Heart right ventricle (tissue), 16 donors: ENCODE results near the gene LMO7. TPM values are rescaled to one million over a fixed set of nuclear protein-coding genes. Genes with fewer than 3 reads are reported as not detected.

Source experiments
- ATAC-seq, 8 donors: fragments of 200-7000 bp; cut with Tn5 transposase; one replicate each; pipeline ENCODE4 v1.9.1; 2020; ENCODE audit warnings: mild to moderate bottlenecking in 8 of 8, moderate library complexity in 8 of 8, moderate number of reproducible peaks in 1 of 8
- DNase-seq, 2 donors: peaks; one replicate each; pipeline ENCODE4 v3.0.0-alpha.2; 2020
- H3K27ac ChIP-seq, 10 donors: fragments of 200-600 bp; sonication (generic) in 2 of 10; one replicate each; pipeline versions ENCODE4 v1.5.0 to v1.8.0; 2020 to 2022; ENCODE audit warnings: mild to moderate bottlenecking in 3 of 10
- H3K27me3 ChIP-seq, 7 donors: fragments of 200-600 bp; one replicate each; pipeline ENCODE4 v1.8.0; 2021 to 2022; ENCODE audit warnings: mild to moderate bottlenecking in 2 of 7
- H3K36me3 ChIP-seq, 9 donors: fragments of 200-600 bp; sonication (generic) in 1 of 9; one replicate each; pipeline versions ENCODE4 v1.5.0 to v1.8.0; 2020 to 2022; ENCODE audit warnings: mild to moderate bottlenecking in 2 of 9
- H3K4me1 ChIP-seq, 9 donors: fragments of 200-600 bp; sonication (generic) in 1 of 9; one replicate each; pipeline versions ENCODE4 v1.5.0 to v1.8.0; 2020 to 2022; ENCODE audit warnings: mild to moderate bottlenecking in 4 of 9
- H3K4me3 ChIP-seq, 10 donors: fragments of 200-600 bp; sonication (generic) in 2 of 10; one replicate each; pipeline versions ENCODE4 v1.5.0 to v1.8.0; 2020 to 2022; ENCODE audit warnings: mild to moderate bottlenecking in 7 of 10, moderate library complexity in 2 of 10
- H3K9me3 ChIP-seq, 11 donors: fragments of 200-600 bp in 10 of 11; sonication (generic) in 2 of 11; one replicate each; pipeline versions ENCODE4 v1.5.0 to v1.8.0; 2013 to 2022; ENCODE audit warnings: mild to moderate bottlenecking in 2 of 11, control low read depth in 1 of 11, moderate library complexity in 1 of 11
- CTCF ChIP-seq, 9 donors: fragments of 200-600 bp; sonication (generic) in 2 of 9; IDR thresholded peaks; one replicate each; pipeline versions ENCODE4 v1.5.0 to v1.8.0; 2021 to 2022; ENCODE audit warnings: antibody characterized with exemption in 9 of 9, mild to moderate bottlenecking in 5 of 9, moderate library complexity in 1 of 9
- WGBS, 2 donors: extraction: QIAGEN DNeasy Blood & Tissue Kit; methylation state at CpG; one replicate each; pipeline ENCODE4 v1.1.7; 2013; ENCODE audit warnings: inconsistent platforms in 1 of 2; 5-methylcytosine and 5-hydroxymethylcytosine counted together
- intact Hi-C, 10 donors: fragments of 100-400 bp; cut with DNase I; formaldehyde crosslinking; loops; one replicate each; pipeline versions ENCODE4 v1.11.1 to v1.14.2; 2022
- polyA plus RNA-seq, 2 donors: library from polyadenylated mRNA; stranded (reverse); fragments of 200-250 nt; gene quantifications; one replicate each; pipeline ENCODE4 v1.2.3, GENCODE V29; 2013
- total RNA-seq, 10 donors: library from RNA; stranded (reverse); fragmentation: NEBNext Ultra II Directional in 3 of 10; extraction: Animal tissue kit (Norgen Biotek cat#: 25700) in 3 of 10; gene quantifications; one replicate each; pipeline versions ENCODE4 v1.2.1 to v1.2.4, GENCODE V29; 2021 to 2023
- donor health status: Arrhythmogenic right ventricular cardiomyopathy.
- donor health status: ischemic (EF 13 %, LVEDD 7.1; RV severe dilation, severe dysfunction).
- donor health status: healthy with polysubstance abuse.
- donor health status: DM: no; HTN: yes; CAD: no.
- donor health status: DM: no; HTN: no; CAD: no.
- donor health status: ischemic (EF 25% LVEDD 6.9; RV normal size, moderate dysfunction).
- donor health status: ischemic (EF 25% LVEDD 5.7; RV mildly dilated, moderate dysfunction).
- donor health status: healthy.
- donor health status: DM: yes; HTN: yes; CAD: no.
- donor health status: Ischemic cardiomyopathy.
- donor health status: ischemic (EF 35%, LVEDD 5.7; RV mildly dilated, moderate dysfunction).
- donor health status: nonischemic (EF 11% LVEDD 7.7; RV severe dilation, severe dysfunction).
- donor health status: DM: yes; HTN: yes; CAD: no.
- donor health status: PGD.
- donor health status: ischemic (EF 29% LVEDD 5.4; RV normal size, mild dysfunction).
- donor health status: nonischemic (EF 23%, LVEDD 6.1; RV moderate dilation, normal function).

LMO7 gene
- total and polyA plus RNA-seq, 12 donors, result 147 to 600 (median 504) TPM

GRCh38 chr13:75864718-75865117, 228.6 kb downstream of the LMO7 start:
- ATAC-seq (no peak), DNase-seq (no peak)
- 68 to 70% methylated on average over 5 of the region's 5 CpGs for WGBS, 2 donors
- no peak overlapping the region for H3K27ac ChIP-seq
- H3K4me1 ChIP-seq, result no peaks in the 10 kb centered on the region
- no peaks in the 10 kb centered on the region for H3K9me3 ChIP-seq
- intact Hi-C loops, result loop anchor here in 5 of 10 donors (5.0 to 10.0 kb wide), 3 partner anchors 162 to 172 kb away; no protein-coding TSS in a partner anchor
- H3K4me3 ChIP-seq, result no peak overlapping the region
- H3K36me3 ChIP-seq, result peaks cover 0 to 8% (median 0%) of the 10 kb centered on the region in 9 donors
- peaks cover 0 to 4% (median 0%) of the 10 kb centered on the region in 7 donors for H3K27me3 ChIP-seq
- TF ChIP-seq CTCF (IDR thresholded peaks at IDR 0.05), result no peak

GRCh38 chr13:75867379-75868117, 231.4 kb downstream of the LMO7 start:
- ATAC-seq (no peak), DNase-seq (no peak)
- no peaks in the 10 kb centered on the region for H3K36me3 ChIP-seq
- H3K9me3 ChIP-seq, result no peaks in the 10 kb centered on the region
- 73 to 82% methylated on average over 9 of the region's 9 CpGs for WGBS, 2 donors
- peaks cover 0 to 4% (median 0%) of the 10 kb centered on the region in 7 donors for H3K27me3 ChIP-seq
- no peak overlapping the region for H3K27ac ChIP-seq
- intact Hi-C loops, result loop anchor here in 4 of 10 donors (2.0 to 10.0 kb wide), 3 partner anchors 173 to 1037 kb away; no protein-coding TSS in a partner anchor
- H3K4me3 ChIP-seq, result no peak overlapping the region
- no peak for TF ChIP-seq CTCF (IDR thresholded peaks at IDR 0.05)
- no peaks in the 10 kb centered on the region for H3K4me1 ChIP-seq

- intact Hi-C loops, result loop anchor here in 9 of 10 donors (1.0 to 10.0 kb wide), 13 partner anchors 145 to 1115 kb away; no protein-coding TSS in a partner anchor
- ATAC-seq, result no peak
- no peaks in the 10 kb centered on the region for H3K9me3 ChIP-seq
- 40 to 41% methylated on average over 4 of the region's 4 CpGs for WGBS, 2 donors
- H3K27me3 ChIP-seq, result peaks cover 0 to 4% (median 0%) of the 10 kb centered on the region in 7 donors
- H3K36me3 ChIP-seq, result no peaks in the 10 kb centered on the region
- no peak for DNase-seq
- H3K27ac ChIP-seq, result no peak overlapping the region
- no peak for TF ChIP-seq CTCF (IDR thresholded peaks at IDR 0.05)
- peak overlapping the region in 3 of 10 donors; percentile 39 to 52 (median 41) for H3K4me3 ChIP-seq
- H3K4me1 ChIP-seq, result no peaks in the 10 kb centered on the region
Measured at GRCh38 chr13:75869981-75870380, 233.9 kb downstream of the LMO7 start.

GRCh38 chr13:75870397-75870903, 234.3 kb downstream of the LMO7 start:
- Histone ChIP-seq H3K4me1 (no peaks in the 10 kb centered on the region), H3K27me3 (peaks cover 0 to 4% (median 0%) of the 10 kb centered on the region in 7 donors), H3K36me3 (no peaks in the 10 kb centered on the region), H3K9me3 (no peaks in the 10 kb centered on the region), H3K4me3 (peak overlapping the region in 9 of 10 donors; percentile 28 to 56 (median 39)), H3K27ac (peak overlapping the region in 1 of 10 donors; percentile 32)
- intact Hi-C loops, result loop anchor here in 9 of 10 donors (1.0 to 10.0 kb wide), 10 partner anchors 144 to 1114 kb away; no protein-coding TSS in a partner anchor
- peak; percentile 54 to 83 (median 78) for TF ChIP-seq CTCF (IDR thresholded peaks at IDR 0.05)
- peak in 4 of 8 donors; percentile 21 to 43 (median 26) for ATAC-seq
- 25 to 44% methylated on average over 14 of the region's 14 CpGs for WGBS, 2 donors
- no peak for DNase-seq
